K562 (cell line): Measurements from ENCODE around the gene FAM32A.

ENCODE experiments used
- ATF2 ChIP-seq: sonication (generic); formaldehyde crosslinking; IDR thresholded peaks from 2 replicates; pipeline ENCODE4 v1.8.1; 2022; ENCODE audit warnings: missing genetic modification reagents
- CCAR2 ChIP-seq: fragments of 200-400 bp; formaldehyde crosslinking; IDR thresholded peaks from 2 replicates; pipeline ENCODE4 v1.6.1; 2017; ENCODE audit warnings: mild to moderate bottlenecking, low read depth, low read length
- CTCF ChIP-seq, 3 experiments: IDR thresholded peaks in 2 of 3; conservative IDR thresholded peaks in 1 of 3; 2 replicates each; pipeline ENCODE4 v1.5.1; 2011 to 2012; ENCODE audit warnings: low read length in 3 of 3, mild to moderate bottlenecking in 3 of 3, control low read depth in 2 of 3, improper control_type of control experiment in 1 of 3, inconsistent platforms in 1 of 3, low read depth in 1 of 3, mixed read lengths in 1 of 3, moderate library complexity in 1 of 3; ENCODE audit not compliant: insufficient read depth in 2 of 3
- ETS1 ChIP-seq: conservative IDR thresholded peaks from 2 replicates; pipeline ENCODE4 v1.6.1; 2011; ENCODE audit warnings: low read depth, mild to moderate bottlenecking, low read length; ENCODE audit not compliant: control insufficient read depth
- POLR3G ChIP-seq: IDR thresholded peaks from 2 replicates; pipeline ENCODE4 v1.6.1; 2011; ENCODE audit not compliant: insufficient read length, insufficient replicate concordance; ENCODE audit errors: extremely low read depth
- RNF2 ChIP-seq: sonication (generic); IDR thresholded peaks from 2 replicates; pipeline ENCODE4 v1.6.1; 2016
- ZBTB11 ChIP-seq, 3 experiments: fragments of 200-800 bp in 1 of 3; fragments of 250-450 bp in 1 of 3; fragments of 450-650 bp in 1 of 3; sonication (Bioruptor Pico) in 1 of 3; sonication (Bioruptor generic) in 1 of 3; formaldehyde crosslinking in 1 of 3; IDR thresholded peaks; 2 replicates each; pipeline versions ENCODE4 v1.6.1 to v1.8.0; 2016 to 2022; ENCODE audit warnings: mild to moderate bottlenecking in 2 of 3, missing genetic modification characterization in 2 of 3, missing compliant biosample characterization in 1 of 3, moderate library complexity in 1 of 3
- ZBTB17 ChIP-seq: fragments of 450-650 bp; formaldehyde crosslinking; IDR thresholded peaks from 2 replicates; pipeline ENCODE4 v1.4.0; 2020; ENCODE audit warnings: mild to moderate bottlenecking
- ZNF57 ChIP-seq: fragments of 450-650 bp; formaldehyde crosslinking; IDR thresholded peaks from 2 replicates; pipeline ENCODE4 v1.4.0; 2020; ENCODE audit warnings: mild to moderate bottlenecking, moderate library complexity

GRCh38 chr19:16166417-16166816 lies 18.8 kb upstream of the FAM32A start:
- no peak for TF ChIP-seq ETS1
- no peak for TF ChIP-seq RNF2
- no peak for TF ChIP-seq POLR3G
- no peak for TF ChIP-seq ATF2 (CRISPR knock-in tag)
- TF ChIP-seq ZBTB11 (CRISPR knock-in tag; IDR thresholded peaks at IDR 0.05), result no peak
- TF ChIP-seq CTCF (IDR thresholded peaks at IDR 0.05 in 2 of 3, conservative IDR thresholded peaks at IDR 0.05 in 1 of 3; ENCODE audit: insufficient read depth in 2 of 3, low read depth in 1 of 3, low read length in 3 of 3), result no peak
- no peak for TF ChIP-seq ZBTB17 (CRISPR knock-in tag)
- TF ChIP-seq CCAR2, result no peak
- no peak for TF ChIP-seq ZNF57 (CRISPR knock-in tag)
